ENCODE measurements around the gene KLHDC8B.
"Not testable (repeated sequence)": the region's sequence is repeated elsewhere in the genome, so short reads cannot be mapped to it uniquely, and the experiment has no call there.

KLHDC8B gene

GRCh38 chr3:49198161-49198560, 26.8 kb downstream of the KLHDC8B start:
- DNase-seq = no peak

- no peak for DNase-seq
Observed at GRCh38 chr3:49198611-49199230, 27.3 kb downstream of the KLHDC8B start.

- DNase-seq = no peak
Observed at GRCh38 chr3:49199239-49199899, 28.0 kb downstream of the KLHDC8B start.

- no peak for DNase-seq
Observed at GRCh38 chr3:49199900-49200281, 28.5 kb downstream of the KLHDC8B start.

GRCh38 chr3:49213541-49213943, 42.1 kb downstream of the KLHDC8B start:
- no peak for DNase-seq

GRCh38 chr3:49213998-49214397, 42.6 kb downstream of the KLHDC8B start:
- DNase-seq = no peak

- not testable (repeated sequence) for DNase-seq
Observed at GRCh38 chr3:49216687-49217086, 45.3 kb downstream of the KLHDC8B start.

- DNase-seq = not testable (repeated sequence)
Observed at GRCh38 chr3:49217108-49217507, 45.7 kb downstream of the KLHDC8B start.

GRCh38 chr3:49217688-49218470, 46.5 kb downstream of the KLHDC8B start:
- DNase-seq = no peak

- DNase-seq = not testable (repeated sequence)
Observed at GRCh38 chr3:49218471-49218989, 47.1 kb downstream of the KLHDC8B start.

GRCh38 chr3:49219132-49219531, 47.7 kb downstream of the KLHDC8B start:
- no peak for DNase-seq

GRCh38 chr3:49220985-49221563, 49.7 kb downstream of the KLHDC8B start:
- DNase-seq = not testable (repeated sequence)

GRCh38 chr3:49222002-49222401, 50.6 kb downstream of the KLHDC8B start:
- no peak for DNase-seq
